WI38 (cell line): ENCODE results near the gene NDOR1.
"Not testable (repeated sequence)": the region's sequence is repeated elsewhere in the genome, so short reads cannot be mapped to it uniquely, and the experiment has no call there.

Experiments used
- H3K4me3 ChIP-seq: 2 replicates; pipeline ENCODE4 v1.5.1; 2011; ENCODE audit warnings: low read depth, mild to moderate bottlenecking, control low read depth, low read length
- CTCF ChIP-seq: IDR thresholded peaks from 2 replicates; pipeline ENCODE4 v1.5.1; 2012; ENCODE audit warnings: low read depth, mild to moderate bottlenecking, control low read depth, low read length

Gene NDOR1

GRCh38 chr9:137256856-137257255 lies 51.4 kb downstream of the NDOR1 start:
- peak overlapping the region; percentile 93 for H3K4me3 ChIP-seq
- TF ChIP-seq CTCF: no peak

- not testable (repeated sequence) for H3K4me3 ChIP-seq
- TF ChIP-seq CTCF: peak; percentile 24; the same call in 1 of the 2 replicates
Measured at GRCh38 chr9:137262173-137262908, 56.8 kb downstream of the NDOR1 start.

- no peak; the same call in 1 of the 2 replicates for TF ChIP-seq CTCF
- no peak overlapping the region for H3K4me3 ChIP-seq
Measured at GRCh38 chr9:137262909-137263285, 57.4 kb downstream of the NDOR1 start.

GRCh38 chr9:137263506-137263905 lies 58.0 kb downstream of the NDOR1 start:
- no peak for TF ChIP-seq CTCF

GRCh38 chr9:137264067-137264466 lies 58.6 kb downstream of the NDOR1 start:
- TF ChIP-seq CTCF: no peak
- H3K4me3 ChIP-seq: no peak overlapping the region

More at GRCh38 chr9:137263506-137263905, 58.0 kb downstream of the NDOR1 start:
- H3K4me3 ChIP-seq: no peak overlapping the region

- no peak overlapping the region for H3K4me3 ChIP-seq
- TF ChIP-seq CTCF: no peak
Measured at GRCh38 chr9:137265496-137266161, 60.1 kb downstream of the NDOR1 start.

GRCh38 chr9:137266162-137266527 lies 60.6 kb downstream of the NDOR1 start:
- H3K4me3 ChIP-seq: no peak overlapping the region
- TF ChIP-seq CTCF: no peak
